HAP-1 (cell line): Measurements from ENCODE around the gene INPP4B.

Experiments
- DNase-seq, 2 experiments: peaks; one replicate each; pipeline ENCODE4 v3.0.0-alpha.2; 2016 to 2020; ENCODE audit warnings: low spot score in 2 of 2
- H3K27me3 ChIP-seq: fragments of 250-450 bp; sonication (Bioruptor Pico); 2 replicates; pipeline ENCODE4 v1.5.1; 2020; ENCODE audit warnings: low read depth, mild to moderate bottlenecking, moderate library complexity
- H3K36me3 ChIP-seq: fragments of 250-450 bp; sonication (Bioruptor Pico); replicated peaks from 2 replicates; pipeline ENCODE4 v1.5.1; 2020; ENCODE audit warnings: mild to moderate bottlenecking
- H3K4me1 ChIP-seq: fragments of 250-450 bp; sonication (Bioruptor Pico); 2 replicates; pipeline ENCODE4 v1.5.1; 2020; ENCODE audit warnings: mild to moderate bottlenecking
- H3K4me3 ChIP-seq: fragments of 250-450 bp; sonication (Bioruptor Pico); 2 replicates; pipeline ENCODE4 v1.5.1; 2020; ENCODE audit warnings: mild to moderate bottlenecking, moderate library complexity
- H3K9me3 ChIP-seq: fragments of 250-450 bp; sonication (Bioruptor Pico); 2 replicates; pipeline ENCODE4 v1.5.1; 2020; ENCODE audit warnings: mild to moderate bottlenecking, moderate library complexity
- in situ Hi-C: fragments of 300-500 bp; cut with MboI; formaldehyde crosslinking; loops from 3 replicates; pipeline ENCODE4 v1.14.3; 2020; ENCODE audit warnings: low sequenced_read_pairs, inconsistent platforms, mixed read lengths

The INPP4B gene

GRCh38 chr4:142264961-142265360, 581.1 kb downstream of the INPP4B start:
- Histone ChIP-seq H3K27me3 (no peaks in the 10 kb centered on the region), H3K9me3 (no peaks in the 10 kb centered on the region), H3K36me3 (no peaks in the 10 kb centered on the region), H3K4me3 (no peak overlapping the region), H3K4me1 (no peaks in the 10 kb centered on the region)
- in situ Hi-C loops = no loop called here
- no peak for DNase-seq

- Histone ChIP-seq H3K9me3 (no peaks in the 10 kb centered on the region), H3K27me3 (no peaks in the 10 kb centered on the region), H3K36me3 (no peaks in the 10 kb centered on the region), H3K4me3 (no peak overlapping the region), H3K4me1 (no peaks in the 10 kb centered on the region)
- in situ Hi-C loops = no loop called here
- no peak for DNase-seq
Measured at GRCh38 chr4:142262956-142263355, 583.1 kb downstream of the INPP4B start.

GRCh38 chr4:142248946-142249345, 597.2 kb downstream of the INPP4B start:
- DNase-seq = no peak
- Histone ChIP-seq H3K4me1 (no peaks in the 10 kb centered on the region), H3K36me3 (no peaks in the 10 kb centered on the region), H3K27me3 (no peaks in the 10 kb centered on the region), H3K4me3 (no peak overlapping the region), H3K9me3 (no peaks in the 10 kb centered on the region)
- in situ Hi-C loops = no loop called here

GRCh38 chr4:142243255-142243654, 602.8 kb downstream of the INPP4B start:
- Histone ChIP-seq H3K4me3 (no peak overlapping the region), H3K27me3 (peaks cover 3% of the 10 kb centered on the region; the same call in 1 of the 2 replicates), H3K9me3 (no peaks in the 10 kb centered on the region), H3K36me3 (no peaks in the 10 kb centered on the region), H3K4me1 (no peaks in the 10 kb centered on the region)
- in situ Hi-C loops = no loop called here
- DNase-seq = no peak

DNA sequence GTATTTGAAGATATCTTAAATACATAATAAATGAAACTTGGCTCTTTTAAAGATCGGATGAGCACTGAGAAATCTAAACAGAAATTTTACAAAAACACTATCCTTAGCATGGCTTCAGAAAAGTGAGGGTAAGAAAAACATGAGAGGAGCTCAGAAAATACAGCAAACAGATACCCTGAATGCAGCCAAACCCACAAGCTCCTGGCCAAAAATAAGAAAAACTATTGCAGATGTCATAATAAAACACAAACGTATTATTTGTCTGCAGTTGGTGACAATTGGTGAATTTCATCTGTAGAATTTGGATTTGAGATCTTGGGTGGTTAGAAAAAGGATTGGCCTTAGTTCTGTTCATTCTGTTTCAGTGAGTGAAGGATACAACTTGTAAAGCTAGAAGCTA, 603.9 kb downstream of the INPP4B start:
- Histone ChIP-seq H3K36me3 (no peaks in the 10 kb centered on the region), H3K9me3 (no peaks in the 10 kb centered on the region), H3K27me3 (peaks cover 4% of the 10 kb centered on the region; the same call in 1 of the 2 replicates), H3K4me3 (no peak overlapping the region), H3K4me1 (no peaks in the 10 kb centered on the region)
- in situ Hi-C loops = no loop called here
- DNase-seq = no peak

- DNase-seq = no peak
- Histone ChIP-seq H3K4me3 (no peak overlapping the region), H3K36me3 (no peaks in the 10 kb centered on the region), H3K9me3 (no peaks in the 10 kb centered on the region), H3K27me3 (peaks cover 4% of the 10 kb centered on the region; the same call in 1 of the 2 replicates), H3K4me1 (no peaks in the 10 kb centered on the region)
- in situ Hi-C loops = no loop called here
Measured at GRCh38 chr4:142238589-142238988, 607.5 kb downstream of the INPP4B start.

DNA sequence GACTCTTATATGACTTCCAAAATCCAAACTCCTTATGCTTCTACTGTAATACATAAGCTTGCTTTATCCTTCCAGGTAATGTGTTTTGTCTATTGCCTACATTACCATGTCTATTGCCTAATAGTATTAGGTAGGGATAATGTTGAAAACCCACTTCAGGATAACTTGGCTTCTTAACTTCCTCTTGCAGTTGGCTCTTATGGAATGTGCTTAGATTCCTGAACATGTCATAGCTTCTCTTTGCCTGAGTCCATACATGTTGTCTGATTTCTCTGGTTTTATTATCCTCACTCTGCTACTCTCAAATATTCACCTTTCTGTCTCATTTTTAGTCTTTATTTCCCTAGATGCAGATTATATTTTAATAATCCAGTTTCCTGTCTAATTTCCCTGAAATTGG, 609.8 kb downstream of the INPP4B start:
- H3K4me3 ChIP-seq = no peak overlapping the region
- H3K9me3 ChIP-seq = no peaks in the 10 kb centered on the region
- H3K27me3 ChIP-seq = peaks cover 4% of the 10 kb centered on the region; the same call in 1 of the 2 replicates
- no peaks in the 10 kb centered on the region for H3K36me3 ChIP-seq
- in situ Hi-C loops = no loop called here
- no peaks in the 10 kb centered on the region for H3K4me1 ChIP-seq
- DNase-seq = no peak

GRCh38 chr4:142231787-142232186, 614.3 kb downstream of the INPP4B start:
- no peak for DNase-seq
- H3K4me1 ChIP-seq = no peaks in the 10 kb centered on the region
- H3K9me3 ChIP-seq = no peaks in the 10 kb centered on the region
- no peak overlapping the region for H3K4me3 ChIP-seq
- H3K36me3 ChIP-seq = no peaks in the 10 kb centered on the region
- in situ Hi-C loops = no loop called here
- H3K27me3 ChIP-seq = no peaks in the 10 kb centered on the region; the same call in 1 of the 2 replicates

DNA sequence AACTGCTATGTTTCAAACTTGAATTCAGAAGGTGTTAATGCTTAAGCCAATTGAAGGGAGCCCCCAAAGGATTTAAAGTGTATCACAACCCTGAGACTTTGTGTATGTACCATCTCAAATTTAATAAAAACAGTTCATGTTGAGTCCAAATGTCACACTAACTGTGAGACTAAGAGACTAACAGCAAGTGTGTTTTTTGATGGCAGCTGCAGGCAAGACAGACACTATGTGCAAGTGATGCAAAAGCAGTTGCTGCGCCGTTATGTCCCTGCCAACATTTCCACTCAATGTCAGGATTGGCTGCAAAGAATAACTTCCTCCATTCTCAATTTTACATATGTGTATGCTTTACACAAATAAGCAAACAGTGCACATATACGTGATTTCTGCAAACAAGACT, 615.1 kb downstream of the INPP4B start:
- no peak for DNase-seq
- no peaks in the 10 kb centered on the region; the same call in 1 of the 2 replicates for H3K27me3 ChIP-seq
- no peaks in the 10 kb centered on the region for H3K4me1 ChIP-seq
- no peaks in the 10 kb centered on the region for H3K9me3 ChIP-seq
- no peaks in the 10 kb centered on the region for H3K36me3 ChIP-seq
- in situ Hi-C loops = no loop called here
- H3K4me3 ChIP-seq = no peak overlapping the region

DNA sequence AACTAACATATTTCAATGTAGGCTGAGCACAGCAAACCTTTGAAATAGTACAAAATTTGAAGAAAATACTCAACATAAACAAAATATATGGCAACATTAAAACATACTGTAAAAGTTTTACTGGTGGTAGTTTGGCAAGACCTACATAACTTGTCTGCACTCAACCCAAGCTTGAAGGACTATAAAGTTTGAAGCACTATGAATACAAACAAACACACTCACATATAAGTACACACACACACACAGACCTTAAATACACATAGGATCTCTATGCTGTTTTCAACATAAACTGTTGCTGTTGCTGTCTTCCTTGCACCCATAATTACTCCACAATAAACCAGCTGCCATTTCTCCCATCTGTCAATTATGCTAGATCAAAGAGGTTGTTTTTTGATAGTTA, 620.1 kb downstream of the INPP4B start:
- no peaks in the 10 kb centered on the region for H3K36me3 ChIP-seq
- no peaks in the 10 kb centered on the region for H3K4me1 ChIP-seq
- H3K9me3 ChIP-seq = no peaks in the 10 kb centered on the region
- in situ Hi-C loops = no loop called here
- H3K27me3 ChIP-seq = no peaks in the 10 kb centered on the region; the same call in 1 of the 2 replicates
- H3K4me3 ChIP-seq = no peak overlapping the region
- no peak for DNase-seq

GRCh38 chr4:142222127-142222526, 624.0 kb downstream of the INPP4B start:
- no peaks in the 10 kb centered on the region for H3K36me3 ChIP-seq
- no peaks in the 10 kb centered on the region for H3K27me3 ChIP-seq
- no peak overlapping the region for H3K4me3 ChIP-seq
- H3K4me1 ChIP-seq = no peaks in the 10 kb centered on the region
- in situ Hi-C loops = no loop called here
- DNase-seq = no peak
- H3K9me3 ChIP-seq = no peaks in the 10 kb centered on the region

- DNase-seq = no peak
- Histone ChIP-seq H3K4me3 (no peak overlapping the region), H3K4me1 (no peaks in the 10 kb centered on the region), H3K9me3 (no peaks in the 10 kb centered on the region), H3K27me3 (no peaks in the 10 kb centered on the region), H3K36me3 (no peaks in the 10 kb centered on the region)
- in situ Hi-C loops = no loop called here
Measured at GRCh38 chr4:142218726-142219125, 627.4 kb downstream of the INPP4B start.

- in situ Hi-C loops = no loop called here
- no peak for DNase-seq
- no peaks in the 10 kb centered on the region for H3K4me1 ChIP-seq
- no peaks in the 10 kb centered on the region for H3K9me3 ChIP-seq
- H3K27me3 ChIP-seq = no peaks in the 10 kb centered on the region
- H3K36me3 ChIP-seq = no peaks in the 10 kb centered on the region
- H3K4me3 ChIP-seq = no peak overlapping the region
Measured at GRCh38 chr4:142211444-142211843, 634.7 kb downstream of the INPP4B start.

DNA sequence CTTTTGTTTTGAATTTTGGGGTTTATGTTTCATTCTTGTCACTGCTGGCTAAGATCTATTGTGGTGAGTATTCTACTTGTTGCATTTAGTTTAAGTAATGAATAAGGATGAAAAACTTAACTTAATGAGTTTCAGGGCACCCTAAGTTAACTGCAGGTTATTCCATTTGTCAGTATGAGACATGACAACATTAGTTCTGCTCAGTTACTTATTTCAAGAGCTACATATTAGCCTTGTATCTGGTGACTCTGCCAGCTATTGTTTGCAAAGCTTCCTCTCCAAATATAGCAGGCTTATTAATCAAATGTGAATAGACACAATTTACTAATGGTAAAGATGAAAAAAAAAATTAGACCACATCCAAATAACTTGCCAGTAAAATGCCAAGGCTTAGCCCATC, 642.6 kb downstream of the INPP4B start:
- H3K9me3 ChIP-seq = no peaks in the 10 kb centered on the region
- no peak for DNase-seq
- in situ Hi-C loops = no loop called here
- no peak overlapping the region for H3K4me3 ChIP-seq
- H3K27me3 ChIP-seq = no peaks in the 10 kb centered on the region
- H3K36me3 ChIP-seq = no peaks in the 10 kb centered on the region
- H3K4me1 ChIP-seq = peaks cover 10% of the 10 kb centered on the region
